A549 (cell line): ENCODE data around the gene GRB14.

ENCODE experiments used
- BCL3 ChIP-seq: fragments of >200 bp; sonication (Bioruptor Twin); formaldehyde crosslinking; IDR thresholded peaks from 3 replicates; pipeline ENCODE4 v1.6.1; 2016
- CEBPB ChIP-seq, 2 experiments: fragments of >200 bp in 1 of 2; sonication (Bioruptor Twin) in 1 of 2; formaldehyde crosslinking in 1 of 2; IDR thresholded peaks; 2 replicates each; pipeline ENCODE4 v1.6.1; 2012 to 2016
- CTCF ChIP-seq: fragments of >200 bp; sonication (Bioruptor Twin); formaldehyde crosslinking; IDR thresholded peaks from 3 replicates; pipeline ENCODE4 v1.5.1; 2016
- GATA3 ChIP-seq: IDR thresholded peaks from 2 replicates; pipeline ENCODE4 v1.6.1; 2012; ENCODE audit warnings: borderline replicate concordance
- HMGXB4 ChIP-seq: fragments of 250-450 bp; sonication (Bioruptor Pico); IDR thresholded peaks from 2 replicates; pipeline ENCODE4 v1.5.0; 2021; ENCODE audit warnings: mild to moderate bottlenecking, moderate library complexity, borderline replicate concordance
- MAX ChIP-seq: IDR thresholded peaks from 2 replicates; pipeline ENCODE4 v1.6.1; 2012
- NFE2L2 ChIP-seq: fragments of 150-350 bp; conservative IDR thresholded peaks from 2 replicates; pipeline ENCODE4 v1.6.1; 2014; ENCODE audit warnings: low read length
- POLR2A ChIP-seq: IDR thresholded peaks from 2 replicates; pipeline ENCODE4 v1.6.1; 2012; ENCODE audit warnings: mild to moderate bottlenecking, low read length
- SMC3 ChIP-seq: fragments of >200 bp; sonication (Bioruptor Twin); formaldehyde crosslinking; IDR thresholded peaks from 3 replicates; pipeline ENCODE4 v1.6.1; 2018; ENCODE audit warnings: inconsistent platforms

GRCh38 chr2:164561416-164561815 is 59.9 kb downstream of the GRB14 start:
- TF ChIP-seq SMC3, result no peak
- no peak for TF ChIP-seq BCL3
- TF ChIP-seq POLR2A, result no peak
- no peak for TF ChIP-seq CTCF
- no peak for TF ChIP-seq MAX
- no peak for TF ChIP-seq HMGXB4 (CRISPR knock-in tag)
- no peak for TF ChIP-seq NFE2L2
- TF ChIP-seq CEBPB (IDR thresholded peaks at IDR 0.05), result no peak
- TF ChIP-seq GATA3, result no peak
